A549 (cell line): ENCODE data around the gene DYRK3. TPM values are rescaled to one million over a fixed set of nuclear protein-coding genes. Genes with fewer than 3 reads are reported as not detected.

Experiments used
- ATAC-seq, 2 experiments: fragments of 200-7000 bp in 1 of 2; fragments of >200 bp in 1 of 2; cut with Nextera tagmentation in 1 of 2; cut with Tn5 transposase in 1 of 2; 3 replicates each; pipeline versions ENCODE4 v1.8.0 to v1.9.1; 2018 to 2020; ENCODE audit warnings: mild to moderate bottlenecking in 1 of 2, moderate library complexity in 1 of 2
- CTCF ChIA-PET: fragments of 300-600 bp; sonication (Branson Sonifier 250); formaldehyde crosslinking; extraction: SDS; loops from one replicate; lab custom pipeline; 2021; ENCODE audit warnings: antibody characterized with exemption, inconsistent platforms; lab: Yijun Ruan, JAX
- POLR2A ChIA-PET: fragments of 350-600 bp; formaldehyde crosslinking; extraction: SDS; loops from one replicate; lab custom pipeline; 2021; ENCODE audit warnings: antibody characterized with exemption, inconsistent platforms; lab: Yijun Ruan, JAX
- DNase-seq, 2 experiments: peaks; one replicate each; pipeline versions ENCODE4 v3.0.0 to v3.0.0-alpha.2; 2011 to 2016; ENCODE audit warnings: low read depth in 1 of 2, low spot score in 1 of 2
- FAIRE-seq: peaks from 2 replicates; lab custom pipeline; 2011; peaks lifted over from hg19 to GRCh38; lab: Jason Lieb, UNC
- H3K27ac ChIP-seq, 2 experiments: fragments of >200 bp; sonication (Bioruptor Twin); formaldehyde crosslinking; 3 replicates each; pipeline ENCODE4 v1.5.1; 2016 to 2017
- H3K4me1 ChIP-seq: fragments of >200 bp; sonication (Bioruptor Twin); formaldehyde crosslinking; 3 replicates; pipeline ENCODE4 v1.6.1; 2016
- H3K4me2 ChIP-seq: fragments of >200 bp; sonication (Bioruptor Twin); formaldehyde crosslinking; 3 replicates; pipeline ENCODE4 v1.6.1; 2016
- H3K4me3 ChIP-seq: fragments of >200 bp; sonication (Bioruptor Twin); formaldehyde crosslinking; 3 replicates; pipeline ENCODE4 v1.5.1; 2016
- H3K9me3 ChIP-seq: fragments of >200 bp; sonication (Bioruptor Twin); formaldehyde crosslinking; 3 replicates; pipeline ENCODE4 v1.6.1; 2016
- CBX2 ChIP-seq: fragments of 200-600 bp; sonication (generic); IDR thresholded peaks from 2 replicates; pipeline ENCODE4 v1.6.1; 2016; ENCODE audit warnings: low read depth, mild to moderate bottlenecking, borderline replicate concordance
- CHD4 ChIP-seq: fragments of 200-600 bp; sonication (generic); IDR thresholded peaks from 2 replicates; pipeline ENCODE4 v1.6.1; 2016; ENCODE audit warnings: antibody characterized with exemption, mild to moderate bottlenecking, borderline replicate concordance
- CTCF ChIP-seq: fragments of >200 bp; sonication (Bioruptor Twin); formaldehyde crosslinking; IDR thresholded peaks from 3 replicates; pipeline ENCODE4 v1.5.1; 2016
- EHMT2 ChIP-seq: fragments of 200-600 bp; sonication (generic); IDR thresholded peaks from 2 replicates; pipeline ENCODE4 v1.6.1; 2016; ENCODE audit warnings: antibody characterized with exemption, low read depth, mild to moderate bottlenecking, moderate library complexity
- EP300 ChIP-seq, 2 experiments: fragments of >200 bp; sonication (Bioruptor Twin); formaldehyde crosslinking; IDR thresholded peaks; 2 replicates in 1 of 2; 3 replicates in 1 of 2; pipeline ENCODE4 v1.6.1; 2016 to 2017
- GATA3 ChIP-seq: IDR thresholded peaks from 2 replicates; pipeline ENCODE4 v1.6.1; 2012; ENCODE audit warnings: borderline replicate concordance
- HDAC2 ChIP-seq: fragments of 200-600 bp; sonication (generic); IDR thresholded peaks from 2 replicates; pipeline ENCODE4 v1.6.1; 2016
- HES2 ChIP-seq: fragments of >200 bp; sonication (Bioruptor Twin); formaldehyde crosslinking; IDR thresholded peaks from 2 replicates; pipeline ENCODE4 v1.6.1; 2016
- HOXB5 ChIP-seq: fragments of 250-450 bp; sonication (Bioruptor Pico); IDR thresholded peaks from 2 replicates; pipeline ENCODE4 v1.5.0; 2020; ENCODE audit warnings: mild to moderate bottlenecking, moderate library complexity
- KDM1A ChIP-seq: fragments of 200-600 bp; sonication (generic); IDR thresholded peaks from 2 replicates; pipeline ENCODE4 v1.6.1; 2016; ENCODE audit warnings: low read depth, mild to moderate bottlenecking
- KDM5A ChIP-seq: fragments of 200-600 bp; sonication (generic); IDR thresholded peaks from 2 replicates; pipeline ENCODE4 v1.6.1; 2016; ENCODE audit warnings: antibody characterized with exemption, mild to moderate bottlenecking
- MAFK ChIP-seq: fragments of 450-650 bp; IDR thresholded peaks from 2 replicates; pipeline ENCODE4 v1.6.1; 2014; ENCODE audit not compliant: partially characterized antibody
- MAX ChIP-seq: IDR thresholded peaks from 2 replicates; pipeline ENCODE4 v1.6.1; 2012
- MAZ ChIP-seq: fragments of 150-350 bp; IDR thresholded peaks from 2 replicates; pipeline ENCODE4 v1.6.1; 2014; ENCODE audit warnings: antibody characterized with exemption, low read depth, low read length, borderline replicate concordance
- NFE2L2 ChIP-seq: fragments of 150-350 bp; conservative IDR thresholded peaks from 2 replicates; pipeline ENCODE4 v1.6.1; 2014; ENCODE audit warnings: low read length
- NPAS2 ChIP-seq: fragments of 250-450 bp; sonication (Bioruptor Pico); IDR thresholded peaks from 2 replicates; pipeline ENCODE4 v1.8.0; 2022; ENCODE audit warnings: mild to moderate bottlenecking, moderate library complexity, borderline replicate concordance
- PBX3 ChIP-seq: IDR thresholded peaks from 2 replicates; pipeline ENCODE4 v1.6.1; 2012
- PHF8 ChIP-seq: fragments of 200-600 bp; sonication (generic); IDR thresholded peaks from 2 replicates; pipeline ENCODE4 v1.6.1; 2016; ENCODE audit warnings: low read depth, mild to moderate bottlenecking, antibody characterized with exemption, moderate library complexity, borderline replicate concordance
- REST ChIP-seq: fragments of 200-600 bp; sonication (generic); IDR thresholded peaks from 2 replicates; pipeline ENCODE4 v1.6.1; 2016; ENCODE audit warnings: antibody characterized with exemption, mild to moderate bottlenecking, moderate library complexity
- RFX5 ChIP-seq: fragments of 450-650 bp; IDR thresholded peaks from 2 replicates; pipeline ENCODE4 v1.7.1; 2014; ENCODE audit warnings: antibody characterized with exemption, mild to moderate bottlenecking, moderate library complexity
- SMC3 ChIP-seq: fragments of >200 bp; sonication (Bioruptor Twin); formaldehyde crosslinking; IDR thresholded peaks from 3 replicates; pipeline ENCODE4 v1.6.1; 2018; ENCODE audit warnings: inconsistent platforms
- SREBF2 ChIP-seq: fragments of 450-650 bp; IDR thresholded peaks from 2 replicates; pipeline ENCODE4 v1.6.1; 2014; ENCODE audit warnings: mild to moderate bottlenecking, moderate library complexity
- ZC3H11A ChIP-seq: fragments of 450-650 bp; IDR thresholded peaks from 2 replicates; pipeline ENCODE4 v1.6.1; 2014; ENCODE audit warnings: antibody characterized with exemption, mild to moderate bottlenecking
- ZFP36 ChIP-seq: fragments of 450-650 bp; IDR thresholded peaks from 2 replicates; pipeline ENCODE4 v1.6.1; 2014; ENCODE audit warnings: borderline replicate concordance; ENCODE audit not compliant: partially characterized antibody
- ZSCAN20 ChIP-seq: fragments of 250-450 bp; sonication (Bioruptor Pico); IDR thresholded peaks from 2 replicates; pipeline ENCODE4 v1.8.0; 2022; ENCODE audit warnings: mild to moderate bottlenecking, moderate library complexity
- WGBS: methylation state at CpG from one replicate; pipeline ENCODE4 v1.1.6; 2017; ENCODE audit errors: missing lambda C conversion rate; 5-methylcytosine and 5-hydroxymethylcytosine counted together
- polyA plus RNA-seq, 4 experiments: library from polyadenylated mRNA; depleted of rRNA in 3 of 4; stranded (reverse); fragments of >200 nt; fragmentation: RNase III in 1 of 4; extraction: RNeasy Plus Mini Kit Qiagen cat#74134 plus additional on column Dnase treatment in 1 of 4; gene quantifications; 2 replicates in 3 of 4; 3 replicates in 1 of 4; pipeline ENCODE4 v1.2.3, GENCODE V29; 2011 to 2017

Gene DYRK3
- polyA plus RNA-seq, 2 of the 4 experiments (the other 2 are of a cell fraction) = 7.3 to 8.7 TPM

- H3K4me1 ChIP-seq = peaks cover 7% of the 10 kb centered on the region; the same call in 1 of the 3 replicates
- TF ChIP-seq HES2 (no peak), CTCF (no peak), PHF8 (no peak), HOXB5 (CRISPR knock-in tag) (no peak), MAFK (no peak), RFX5 (no peak), MAZ (no peak), HDAC2 (no peak), CBX2 (no peak)
- TF ChIP-seq, all 56 proteins: peak for 0
- no peaks in the 10 kb centered on the region for H3K9me3 ChIP-seq
- 84% methylated on average over 4 of the region's 4 CpGs for WGBS
- H3K27ac ChIP-seq = no peak overlapping the region
- POLR2A ChIA-PET = no interaction called here
- no peak overlapping the region for H3K4me2 ChIP-seq
- ATAC-seq (no peak), DNase-seq (no peak), FAIRE-seq (no peak)
- CTCF ChIA-PET = interaction anchor here (0.8 to 19.9 kb wide), 12 partner anchors 12 to 322 kb away, joined by 3 to 452 read pairs (median 6); partner anchors contain the start of genes DYRK3 and EIF2D
- H3K4me3 ChIP-seq = no peak overlapping the region
Observed at GRCh38 chr1:206660136-206660535, 24.8 kb downstream of the DYRK3 start.

GRCh38 chr1:206661161-206661820, 26.0 kb downstream of the DYRK3 start:
- no peak for ATAC-seq
- CTCF ChIA-PET = interaction anchor here (0.9 to 19.9 kb wide), 7 partner anchors 13 to 182 kb away, joined by 3 to 452 read pairs (median 4); partner anchors contain the start of genes DYRK3 and EIF2D
- WGBS = 71% methylated on average over 11 of the region's 11 CpGs
- Histone ChIP-seq H3K4me3 (no peak overlapping the region), H3K27ac (no peak overlapping the region), H3K4me1 (peaks cover 7% of the 10 kb centered on the region; the same call in 1 of the 3 replicates), H3K9me3 (no peaks in the 10 kb centered on the region), H3K4me2 (no peak overlapping the region)
- no peak for DNase-seq
- TF ChIP-seq ZC3H11A (no peak), PBX3 (no peak), SREBF2 (no peak), ZSCAN20 (CRISPR knock-in tag) (no peak), HES2 (no peak), HOXB5 (CRISPR knock-in tag) (no peak), KDM1A (no peak), GATA3 (no peak), NFE2L2 (no peak), MAX (no peak), SMC3 (no peak), EP300 (IDR thresholded peaks at IDR 0.05) (no peak), CTCF (no peak), KDM5A (no peak), CHD4 (no peak), REST (no peak), ZFP36 (no peak), NPAS2 (CRISPR knock-in tag) (no peak), EHMT2 (no peak)
- POLR2A ChIA-PET = interaction anchor here (0.7 kb wide), 1 partner anchor 26 kb away, joined by 4 read pairs; the partner anchor contains the start of gene DYRK3
- no peak for FAIRE-seq
